8988T (cell line): ENCODE results near the gene REXO4.

ENCODE experiments used
- DNase-seq: peaks from one replicate; pipeline ENCODE4 v3.0.0; 2011

The REXO4 gene

GRCh38 chr9:133449760-133450159 is 31.9 kb upstream of the REXO4 start:
- DNase-seq = peak; percentile 88

DNA sequence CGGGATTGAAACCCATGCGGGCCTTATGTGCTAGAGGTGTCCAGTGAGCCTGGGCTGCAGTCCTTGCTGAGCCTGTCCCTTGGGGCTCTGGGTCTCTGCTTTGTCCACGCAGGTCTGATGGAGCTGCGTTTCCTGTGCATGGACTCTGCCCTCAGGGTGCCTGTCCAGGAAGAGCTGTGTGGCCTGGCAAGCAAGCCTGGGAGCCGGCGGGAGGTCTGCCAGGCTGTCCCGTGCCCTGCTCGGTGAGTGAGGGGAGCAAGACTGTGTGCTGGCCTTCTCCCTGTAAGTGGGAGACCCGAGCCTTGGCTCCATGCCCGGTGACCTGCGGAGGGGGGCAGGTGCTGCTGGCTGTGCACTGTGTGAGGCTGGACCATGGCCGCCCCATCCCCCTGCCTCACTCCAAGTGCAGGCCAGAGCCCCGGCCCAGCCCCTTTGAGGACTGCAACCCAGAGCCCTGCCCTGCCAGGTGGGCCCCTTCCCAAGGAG is 30.7 kb upstream of the REXO4 start:
- no peak for DNase-seq

- DNase-seq = no peak
These were observed 27.6 kb upstream of the REXO4 start for GRCh38 chr9:133445293-133445969.

DNA sequence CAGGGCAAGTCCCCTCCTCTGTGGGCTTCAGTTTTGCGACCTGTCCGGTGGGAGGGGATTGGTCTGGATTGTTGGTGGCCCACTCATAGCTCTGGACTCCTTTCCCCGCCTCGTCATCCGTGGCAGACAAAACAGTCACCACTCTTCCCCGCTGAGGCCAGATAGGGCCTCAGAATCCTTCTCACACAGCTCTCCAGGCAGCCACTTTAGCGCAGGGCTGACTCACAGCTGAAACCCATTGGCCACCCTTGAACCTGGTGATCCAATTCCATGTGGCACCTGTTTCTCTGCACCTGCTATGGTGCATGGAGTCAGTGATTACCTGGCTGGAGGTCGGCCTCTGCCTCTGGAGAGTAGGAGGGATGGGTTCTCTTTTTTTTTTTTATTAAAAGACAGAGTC is 26.2 kb upstream of the REXO4 start:
- DNase-seq = no peak

- DNase-seq = no peak
These were observed 25.4 kb upstream of the REXO4 start for GRCh38 chr9:133443248-133443647.

GRCh38 chr9:133441571-133441970 is 23.8 kb upstream of the REXO4 start:
- DNase-seq = no peak

DNA sequence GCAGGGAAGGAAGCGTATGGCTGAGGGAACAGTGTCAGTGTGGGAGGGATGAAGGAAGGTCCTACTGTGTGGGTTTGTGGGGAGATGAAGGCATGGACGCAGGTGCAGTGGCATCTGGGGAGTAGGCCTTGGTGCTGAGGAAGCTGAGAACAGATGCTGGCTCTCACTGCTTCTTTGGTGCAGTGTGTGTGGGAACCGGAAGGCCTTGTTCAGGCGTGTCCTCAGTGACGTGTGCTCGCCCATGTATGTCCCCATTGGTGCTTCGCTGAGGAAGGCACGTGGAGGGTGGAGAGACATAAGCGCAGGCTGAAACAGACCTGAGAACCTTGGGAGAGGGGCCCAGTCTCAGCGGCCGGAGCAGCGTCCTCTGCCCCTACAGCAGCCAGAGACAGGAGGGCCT is 23.1 kb upstream of the REXO4 start:
- no peak for DNase-seq

- no peak for DNase-seq
These were observed 21.5 kb upstream of the REXO4 start for GRCh38 chr9:133439337-133439736.

DNA sequence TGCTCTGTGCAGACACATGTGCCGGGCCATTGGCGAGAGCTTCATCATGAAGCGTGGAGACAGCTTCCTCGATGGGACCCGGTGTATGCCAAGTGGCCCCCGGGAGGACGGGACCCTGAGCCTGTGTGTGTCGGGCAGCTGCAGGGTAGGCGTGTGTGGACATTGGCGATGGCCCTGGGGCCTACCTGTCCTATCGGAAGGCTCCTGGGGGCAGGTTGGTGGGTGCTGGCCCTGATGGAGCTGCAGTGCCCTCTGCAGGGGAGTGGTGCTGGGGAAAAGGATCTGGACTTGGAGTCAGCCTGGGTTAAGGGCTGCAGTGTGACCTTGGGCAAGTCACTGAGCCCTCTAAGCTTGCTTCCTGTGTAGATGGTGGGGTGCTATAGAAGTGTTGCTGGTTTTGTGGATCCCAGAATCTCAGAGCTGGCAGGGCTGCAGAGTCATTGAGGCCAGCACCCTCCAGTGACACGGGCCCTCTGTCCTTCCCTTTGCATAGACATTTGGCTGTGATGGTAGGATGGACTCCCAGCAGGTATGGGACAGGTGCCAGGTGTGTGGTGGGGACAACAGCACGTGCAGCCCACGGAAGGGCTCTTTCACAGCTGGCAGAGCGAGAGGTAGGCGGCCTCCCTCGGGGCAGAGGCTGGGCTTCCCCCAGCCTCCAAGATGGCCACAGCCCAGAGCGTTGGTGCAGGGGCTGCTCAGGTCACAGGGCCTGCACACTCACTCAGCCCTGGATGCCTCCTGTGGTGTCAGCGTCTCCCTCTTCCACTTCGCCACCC is 20.1 kb upstream of the REXO4 start:
- DNase-seq = no peak

DNA sequence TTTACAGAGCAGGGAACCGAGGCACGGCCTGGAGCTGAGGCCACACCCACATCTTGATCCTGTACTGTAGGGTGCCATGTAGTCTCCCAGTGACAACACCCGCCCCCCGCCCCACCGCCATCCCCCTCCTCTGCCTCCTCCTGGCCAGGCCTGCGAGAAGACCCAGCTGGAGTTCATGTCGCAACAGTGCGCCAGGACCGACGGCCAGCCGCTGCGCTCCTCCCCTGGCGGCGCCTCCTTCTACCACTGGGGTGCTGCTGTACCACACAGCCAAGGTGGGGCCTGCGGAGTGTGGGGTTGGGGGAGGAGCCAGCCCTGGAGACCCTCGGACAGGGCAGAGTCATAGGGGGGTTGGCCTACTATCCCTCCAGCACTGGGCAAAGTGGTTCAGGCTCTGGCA is 18.9 kb upstream of the REXO4 start:
- peak; percentile 6 for DNase-seq

DNA sequence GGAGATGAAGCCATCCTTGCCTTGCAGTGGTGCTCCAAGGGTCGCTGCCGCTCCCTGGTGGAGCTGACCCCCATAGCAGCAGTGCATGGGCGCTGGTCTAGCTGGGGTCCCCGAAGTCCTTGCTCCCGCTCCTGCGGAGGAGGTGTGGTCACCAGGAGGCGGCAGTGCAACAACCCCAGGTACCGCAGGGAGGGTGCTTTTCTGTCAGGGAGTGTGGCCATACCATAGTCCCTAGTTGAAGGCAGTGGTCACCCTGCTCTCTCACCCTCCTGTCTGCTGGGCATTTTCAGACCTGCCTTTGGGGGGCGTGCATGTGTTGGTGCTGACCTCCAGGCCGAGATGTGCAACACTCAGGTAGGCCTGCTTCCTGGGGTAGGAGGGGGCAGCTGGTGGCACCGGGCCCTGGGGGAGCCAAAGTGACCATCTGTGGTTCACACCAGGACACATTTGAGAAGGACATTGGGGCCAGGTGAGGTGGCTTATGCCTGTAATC is 15.6 kb upstream of the REXO4 start:
- peak; percentile 42 for DNase-seq

DNA sequence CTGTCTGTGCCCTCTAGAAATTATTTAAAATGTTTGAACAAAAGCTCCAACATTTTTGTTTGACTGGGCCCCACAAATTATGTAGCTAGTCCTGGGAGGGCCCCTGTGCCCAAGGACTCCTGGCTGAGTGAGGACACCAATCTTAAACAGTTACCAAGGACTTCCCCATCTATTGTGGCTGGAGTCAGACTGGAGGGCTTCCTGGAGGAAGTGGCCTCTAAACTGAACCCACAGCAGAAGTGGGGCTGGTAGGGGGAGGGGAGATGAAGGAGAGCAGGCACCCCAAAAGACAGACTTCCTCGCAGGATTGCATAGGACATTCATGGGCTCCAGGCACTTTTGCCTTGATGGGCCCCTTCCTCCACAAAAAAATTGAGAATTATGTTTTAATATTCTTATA is 12.4 kb upstream of the REXO4 start:
- DNase-seq = peak; percentile 21

GRCh38 chr9:133429641-133430161 is 11.9 kb upstream of the REXO4 start:
- peak; percentile 98 for DNase-seq

DNA sequence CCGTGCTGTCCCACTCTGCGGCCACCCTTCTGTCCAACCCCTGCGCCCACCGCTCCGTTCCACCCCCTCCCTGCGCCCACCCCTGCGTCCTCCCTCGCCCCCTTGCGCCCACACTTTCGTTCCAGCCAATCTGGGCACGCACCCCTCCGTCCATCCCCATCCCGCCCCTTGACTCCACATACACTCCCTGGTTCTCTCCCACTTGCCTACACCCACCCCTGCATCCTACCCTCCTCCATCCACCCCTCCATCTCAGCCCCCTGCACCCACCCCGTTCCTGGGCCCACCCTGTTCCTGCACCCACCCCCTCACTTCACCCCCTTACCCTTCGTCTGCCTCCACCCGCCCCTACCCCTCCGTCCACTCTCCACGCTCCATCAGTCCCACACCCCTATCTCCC is 11.4 kb upstream of the REXO4 start:
- peak; percentile 56 for DNase-seq

- DNase-seq = peak; percentile 91
These were observed 10.8 kb upstream of the REXO4 start for GRCh38 chr9:133428617-133429101.

- peak; percentile 31 for DNase-seq
These were observed 10.0 kb upstream of the REXO4 start for GRCh38 chr9:133427658-133428348.

DNA sequence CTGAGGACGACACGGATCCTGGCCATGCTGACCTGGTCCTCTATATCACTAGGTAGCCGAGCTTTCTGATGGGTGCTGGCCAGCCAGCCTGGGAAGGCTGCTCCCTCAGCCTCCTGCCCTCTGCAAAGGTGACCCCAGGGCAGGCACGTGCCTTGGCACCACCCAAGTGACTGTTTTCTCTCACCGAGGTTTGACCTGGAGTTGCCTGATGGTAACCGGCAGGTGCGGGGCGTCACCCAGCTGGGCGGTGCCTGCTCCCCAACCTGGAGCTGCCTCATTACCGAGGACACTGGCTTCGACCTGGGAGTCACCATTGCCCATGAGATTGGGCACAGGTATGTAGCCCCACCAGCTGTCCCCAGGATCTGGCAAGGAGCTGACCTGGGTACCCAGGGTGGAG is 8.2 kb upstream of the REXO4 start:
- DNase-seq = peak; percentile 8

- no peak for DNase-seq
These were observed 7.3 kb upstream of the REXO4 start for GRCh38 chr9:133425049-133425632.

DNA sequence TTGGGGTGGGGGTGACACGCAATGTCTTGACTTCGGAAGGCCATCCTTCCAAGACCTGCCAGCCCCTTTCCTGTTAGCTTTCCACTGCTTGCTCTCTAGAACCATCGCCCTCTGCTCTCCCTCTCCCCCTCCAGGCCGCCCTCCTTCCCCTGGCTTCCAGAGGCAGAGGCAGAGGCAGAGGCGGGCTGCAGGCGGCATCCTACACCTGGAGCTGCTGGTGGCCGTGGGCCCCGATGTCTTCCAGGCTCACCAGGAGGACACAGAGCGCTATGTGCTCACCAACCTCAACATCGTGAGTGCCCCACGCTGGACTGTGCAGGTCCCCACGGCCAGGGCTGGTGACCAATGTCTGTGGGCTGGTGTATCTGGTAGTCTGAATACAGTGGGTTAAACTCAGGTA is 6.4 kb upstream of the REXO4 start:
- DNase-seq = peak; percentile 5

- DNase-seq = no peak
These were observed 5.4 kb upstream of the REXO4 start for GRCh38 chr9:133423216-133423615.

DNA sequence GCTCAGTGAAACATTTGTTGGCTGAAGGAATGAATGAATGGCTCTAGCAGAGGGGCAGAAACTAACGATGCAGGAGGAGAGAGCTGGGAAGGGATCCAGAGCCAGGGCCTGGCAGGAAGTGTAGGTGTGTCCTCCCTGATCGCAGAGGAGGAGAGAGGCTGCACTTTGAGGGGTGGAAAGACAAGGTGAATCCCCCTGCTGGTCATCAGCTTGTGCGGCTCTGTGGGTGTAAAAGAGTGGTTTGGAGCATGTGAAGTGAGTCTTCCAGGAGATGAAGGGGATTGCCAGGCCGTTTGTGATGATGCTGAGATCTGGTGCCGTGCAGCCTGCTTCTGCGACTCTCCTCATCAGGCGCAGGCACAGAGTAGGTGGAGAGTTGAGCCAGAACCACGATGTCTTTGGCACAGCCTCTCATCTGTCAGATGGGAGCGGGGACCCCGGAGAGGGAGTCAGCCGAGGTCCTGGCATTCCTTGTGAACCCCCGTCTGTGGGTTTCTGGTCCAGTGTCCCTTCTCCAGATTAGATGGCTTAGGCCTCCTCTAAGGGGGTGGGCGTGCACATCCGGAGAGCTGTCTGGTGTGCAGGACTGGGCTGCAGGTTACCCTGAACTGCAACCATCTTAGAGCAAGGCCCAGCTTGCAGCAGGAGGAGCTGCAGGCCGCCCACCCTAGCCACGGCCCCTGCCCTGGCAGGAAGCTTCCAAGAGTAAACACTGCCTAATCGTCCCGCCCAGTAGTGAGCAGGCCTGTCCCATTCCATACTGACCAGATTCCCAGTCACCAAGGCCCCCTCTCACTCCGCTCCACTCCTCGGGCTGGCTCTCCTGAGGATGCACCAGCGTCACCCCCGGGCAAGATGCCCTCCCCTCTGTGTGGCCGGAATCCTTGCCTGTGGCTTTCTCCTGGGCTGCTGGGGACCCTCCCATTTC is 4.1 kb upstream of the REXO4 start, which contains the start of gene ADAMTS13:
Gene ADAMTS13, plus strand, starts transcription at position 753 of the 928 bp plus-strand sequence. Its CDS starts 77 bp downstream, at position 830.
- peak; percentile 59 for DNase-seq
